Esophagus (tissue), 2 donors: Measurements from ENCODE around the gene BHLHA9. TPM values are rescaled to one million over a fixed set of nuclear protein-coding genes. Genes with fewer than 3 reads are reported as not detected.
A peak's percentile ranks its signal among the peaks of the same experiment; 100 is the strongest.
"Not testable (repeated sequence)": the region's sequence is repeated elsewhere in the genome, so short reads cannot be mapped to it uniquely, and the experiment has no call there.

Experiments used
- H3K27ac ChIP-seq, 2 donors: one replicate each; pipeline ENCODE4 v1.5.1; 2013; ENCODE audit warnings: low read depth in 2 of 2, mild to moderate bottlenecking in 2 of 2, inconsistent platforms in 1 of 2, low read length in 1 of 2, moderate library complexity in 1 of 2
- H3K27me3 ChIP-seq, 2 donors: one replicate each; pipeline ENCODE4 v1.6.1; 2013; ENCODE audit warnings: low read length in 2 of 2, control low read depth in 1 of 2, mild to moderate bottlenecking in 1 of 2; ENCODE audit not compliant: insufficient read depth in 2 of 2, control insufficient read depth in 1 of 2
- H3K36me3 ChIP-seq, 2 donors: one replicate each; pipeline ENCODE4 v1.6.1; 2013; ENCODE audit warnings: low read length in 1 of 2; ENCODE audit not compliant: control insufficient read depth in 2 of 2, insufficient read depth in 2 of 2
- H3K4me1 ChIP-seq, 2 donors: one replicate each; pipeline ENCODE4 v1.6.1; 2013; ENCODE audit warnings: low read length in 1 of 2; ENCODE audit not compliant: control insufficient read depth in 2 of 2, insufficient read depth in 2 of 2
- H3K4me3 ChIP-seq, 2 donors: one replicate each; pipeline ENCODE4 v1.5.1; 2013; ENCODE audit warnings: low read length in 2 of 2, mild to moderate bottlenecking in 2 of 2, low read depth in 1 of 2, moderate library complexity in 1 of 2
- H3K9me3 ChIP-seq, 2 donors: one replicate each; pipeline ENCODE4 v1.6.1; 2013; ENCODE audit warnings: mild to moderate bottlenecking in 2 of 2, low read depth in 1 of 2, low read length in 1 of 2, moderate library complexity in 1 of 2; ENCODE audit not compliant: control insufficient read depth in 2 of 2, insufficient read depth in 1 of 2
- WGBS, 2 donors: extraction: QIAGEN DNeasy Blood & Tissue Kit; methylation state at CpG; one replicate each; pipeline ENCODE4 v1.1.7; 2013; 5-methylcytosine and 5-hydroxymethylcytosine counted together
- polyA plus RNA-seq, 2 donors: library from polyadenylated mRNA; stranded (reverse); fragments of 200-250 nt; gene quantifications; one replicate each; pipeline ENCODE4 v1.2.3, GENCODE V29; 2013
- donor health status: healthy with polysubstance abuse.
- donor health status: Bipolar disorder and iron deficiency.

BHLHA9 gene
- polyA plus RNA-seq, 2 donors = not detected

GRCh38 chr17:1229349-1229899, 40.8 kb upstream of the BHLHA9 start:
- Histone ChIP-seq H3K4me1 (peaks cover 0 to 6% of the 10 kb centered on the region in 2 donors), H3K36me3 (no peaks in the 10 kb centered on the region), H3K9me3 (peaks cover 0 to 7% of the 10 kb centered on the region in 2 donors), H3K27ac (peak overlapping the region in 1 of 2 donors; percentile 22), H3K4me3 (peak overlapping the region; percentile 51 to 52), H3K27me3 (peaks cover 0 to 5% of the 10 kb centered on the region in 2 donors)
- WGBS, 2 donors = 0 to 1% methylated on average over 37 to 74 of the region's 74 CpGs

GRCh38 chr17:1229900-1230501, 40.2 kb upstream of the BHLHA9 start:
- Histone ChIP-seq H3K36me3 (no peaks in the 10 kb centered on the region), H3K27me3 (peaks cover 0 to 5% of the 10 kb centered on the region in 2 donors), H3K9me3 (peaks cover 0 to 7% of the 10 kb centered on the region in 2 donors), H3K27ac (no peak overlapping the region), H3K4me3 (peak overlapping the region in 1 of 2 donors; percentile 51), H3K4me1 (peaks cover 0 to 6% of the 10 kb centered on the region in 2 donors)
- 15 to 19% methylated on average over 51 of the region's 51 CpGs for WGBS, 2 donors

GRCh38 chr17:1231456-1231855, 38.8 kb upstream of the BHLHA9 start:
- Histone ChIP-seq H3K36me3 (no peaks in the 10 kb centered on the region), H3K27ac (no peak overlapping the region), H3K9me3 (peaks cover 0 to 4% of the 10 kb centered on the region in 2 donors), H3K4me3 (no peak overlapping the region), H3K27me3 (peaks cover 0 to 5% of the 10 kb centered on the region in 2 donors), H3K4me1 (no peaks in the 10 kb centered on the region)
- 44 to 50% methylated on average over 12 of the region's 12 CpGs for WGBS, 2 donors

GRCh38 chr17:1232331-1232730, 37.9 kb upstream of the BHLHA9 start:
- H3K9me3 ChIP-seq = peaks cover 0 to 1% of the 10 kb centered on the region in 2 donors
- H3K27ac ChIP-seq = no peak overlapping the region

GRCh38 chr17:1232786-1233185, 37.5 kb upstream of the BHLHA9 start:
- H3K4me3 ChIP-seq = no peak overlapping the region
- WGBS, 2 donors = 54 to 59% methylated on average over 6 to 11 of the region's 11 CpGs
- H3K4me1 ChIP-seq = no peaks in the 10 kb centered on the region
- H3K36me3 ChIP-seq = no peaks in the 10 kb centered on the region
- peaks cover 0 to 1% of the 10 kb centered on the region in 2 donors for H3K9me3 ChIP-seq
- H3K27ac ChIP-seq = no peak overlapping the region
- H3K27me3 ChIP-seq = peaks cover 0 to 5% of the 10 kb centered on the region in 2 donors

More at GRCh38 chr17:1232331-1232730, 37.9 kb upstream of the BHLHA9 start:
- H3K27me3 ChIP-seq = peaks cover 0 to 5% of the 10 kb centered on the region in 2 donors
- H3K4me1 ChIP-seq = no peaks in the 10 kb centered on the region
- 78 to 89% methylated on average over 8 of the region's 8 CpGs for WGBS, 2 donors
- H3K36me3 ChIP-seq = no peaks in the 10 kb centered on the region
- no peak overlapping the region for H3K4me3 ChIP-seq

GRCh38 chr17:1234455-1234854, 35.8 kb upstream of the BHLHA9 start:
- WGBS, 2 donors = 82 to 85% methylated on average over 4 of the region's 4 CpGs
- H3K36me3 ChIP-seq = no peaks in the 10 kb centered on the region
- peaks cover 0 to 1% of the 10 kb centered on the region in 2 donors for H3K27me3 ChIP-seq
- peaks cover 0 to under 1% of the 10 kb centered on the region in 2 donors for H3K9me3 ChIP-seq
- no peak overlapping the region for H3K4me3 ChIP-seq
- H3K27ac ChIP-seq = no peak overlapping the region
- H3K4me1 ChIP-seq = no peaks in the 10 kb centered on the region

GRCh38 chr17:1237471-1237870, 32.8 kb upstream of the BHLHA9 start:
- 91 to 97% methylated on average over 6 of the region's 6 CpGs for WGBS, 2 donors
- no peak overlapping the region for H3K4me3 ChIP-seq

GRCh38 chr17:1239210-1239609, 31.0 kb upstream of the BHLHA9 start:
- 74 to 84% methylated on average over 11 of the region's 11 CpGs for WGBS, 2 donors
- H3K4me1 ChIP-seq = no peaks in the 10 kb centered on the region
- no peaks in the 10 kb centered on the region for H3K9me3 ChIP-seq
- H3K4me3 ChIP-seq = no peak overlapping the region
- no peaks in the 10 kb centered on the region for H3K27me3 ChIP-seq
- no peaks in the 10 kb centered on the region for H3K36me3 ChIP-seq
- H3K27ac ChIP-seq = no peak overlapping the region

More at GRCh38 chr17:1237471-1237870, 32.8 kb upstream of the BHLHA9 start:
- H3K27ac ChIP-seq = no peak overlapping the region
- H3K36me3 ChIP-seq = no peaks in the 10 kb centered on the region
- H3K27me3 ChIP-seq = no peaks in the 10 kb centered on the region
- no peaks in the 10 kb centered on the region for H3K4me1 ChIP-seq
- no peaks in the 10 kb centered on the region for H3K9me3 ChIP-seq

- H3K27me3 ChIP-seq, H3K36me3 ChIP-seq, H3K27ac ChIP-seq, H3K9me3 ChIP-seq, H3K4me3 ChIP-seq, H3K4me1 ChIP-seq: not testable (repeated sequence)
- WGBS, 2 donors = 68 to 69% methylated on average over 11 of the region's 11 CpGs
Observed at GRCh38 chr17:1240426-1240825, 29.8 kb upstream of the BHLHA9 start.

- no peaks in the 10 kb centered on the region for H3K4me1 ChIP-seq
- no peak overlapping the region for H3K4me3 ChIP-seq
- no peaks in the 10 kb centered on the region for H3K36me3 ChIP-seq
- 37 to 45% methylated on average over 9 of the region's 9 CpGs for WGBS, 2 donors
- no peak overlapping the region for H3K27ac ChIP-seq
- H3K9me3 ChIP-seq = no peaks in the 10 kb centered on the region
- no peaks in the 10 kb centered on the region for H3K27me3 ChIP-seq
Observed at GRCh38 chr17:1241929-1242328, 28.3 kb upstream of the BHLHA9 start.
